Measurements from ENCODE around the gene OCA2. TPM values are rescaled to one million over a fixed set of nuclear protein-coding genes. Genes with fewer than 3 reads are reported as not detected.

Gene OCA2
- total RNA-seq, 1 experiment from 2014 or later = 0.57 TPM

- no peak overlapping the region for H3K4me3 Mint-ChIP-seq (ENCODE audit: unreplicated experiment)
- DNase-seq = no peak
- ChIA-PET POLR2A (no interaction called here), CTCF (interaction anchor here (0.8 to 1.6 kb wide), 4 partner anchors 8 to 82 kb away, joined by 3 to 11 read pairs (median 4); partner anchors contain the start of gene OCA2)
- H3K27me3 ChIP-seq (replicated peaks; ENCODE audit: control insufficient read depth, insufficient read depth, low read length) = no peaks in the 10 kb centered on the region
- peaks cover 12% of the 10 kb centered on the region for H3K9me3 Mint-ChIP-seq (ENCODE audit: unreplicated experiment)
- H3K27me3 Mint-ChIP-seq (ENCODE audit: insufficient read depth, unreplicated experiment) = no peaks in the 10 kb centered on the region
- H3K4me1 ChIP-seq = peaks cover 19% of the 10 kb centered on the region
- no peaks in the 10 kb centered on the region for H3K36me3 Mint-ChIP-seq (ENCODE audit: insufficient read depth, unreplicated experiment)
- H3K36me3 ChIP-seq (ENCODE audit: control insufficient read depth, insufficient read depth, low read length) = no peaks in the 10 kb centered on the region
- H3K4me1 Mint-ChIP-seq (ENCODE audit: low read depth, unreplicated experiment) = peaks cover 11% of the 10 kb centered on the region
- TF ChIP-seq CTCF (IDR thresholded peaks at IDR 0.05; ENCODE audit: insufficient read depth in 1 of 2, low read depth in 1 of 2, low read length in 1 of 2, severe bottlenecking in 1 of 2, unreplicated experiment in 1 of 2) = no peak
- peaks cover 9% of the 10 kb centered on the region for H3K9me3 ChIP-seq
- H3K4me3 ChIP-seq (ENCODE audit: low read depth, low read length) = no peak overlapping the region
- BruUV-seq (replicated peaks) = no TSS peak
- no peak overlapping the region for H3K27ac Mint-ChIP-seq (ENCODE audit: unreplicated experiment)
- intact Hi-C loops (cut with micrococcal nuclease; ENCODE audit: unreplicated experiment) = no loop called here
Observed at GRCh38 chr15:28044121-28044672, 54.9 kb downstream of the OCA2 start.

GRCh38 chr15:28043691-28044091, 55.4 kb downstream of the OCA2 start:
- peaks cover 12% of the 10 kb centered on the region for H3K9me3 Mint-ChIP-seq (ENCODE audit: unreplicated experiment)
- no peak overlapping the region for H3K27ac Mint-ChIP-seq (ENCODE audit: unreplicated experiment)
- intact Hi-C loops (cut with micrococcal nuclease; ENCODE audit: unreplicated experiment) = loop anchor here (1.0 kb wide), 1 partner anchor 40 kb away; no protein-coding TSS in a partner anchor
- Histone ChIP-seq H3K4me3 (ENCODE audit: low read depth, low read length) (no peak overlapping the region), H3K4me1 (peaks cover 24% of the 10 kb centered on the region), H3K9me3 (peaks cover 12% of the 10 kb centered on the region), H3K27me3 (replicated peaks; ENCODE audit: control insufficient read depth, insufficient read depth, low read length) (no peaks in the 10 kb centered on the region), H3K36me3 (ENCODE audit: control insufficient read depth, insufficient read depth, low read length) (no peaks in the 10 kb centered on the region)
- peak overlapping the region; percentile 7 for H3K4me3 Mint-ChIP-seq (ENCODE audit: unreplicated experiment)
- ChIA-PET POLR2A (no interaction called here), CTCF (interaction anchor here (0.8 to 1.6 kb wide), 4 partner anchors 9 to 82 kb away, joined by 3 to 11 read pairs (median 4); partner anchors contain the start of gene OCA2)
- no peaks in the 10 kb centered on the region for H3K27me3 Mint-ChIP-seq (ENCODE audit: insufficient read depth, unreplicated experiment)
- no TSS peak for BruUV-seq (replicated peaks)
- H3K36me3 Mint-ChIP-seq (ENCODE audit: insufficient read depth, unreplicated experiment) = no peaks in the 10 kb centered on the region
- H3K4me1 Mint-ChIP-seq (ENCODE audit: low read depth, unreplicated experiment) = peaks cover 15% of the 10 kb centered on the region
- no peak for TF ChIP-seq CTCF (IDR thresholded peaks at IDR 0.05; ENCODE audit: insufficient read depth in 1 of 2, low read depth in 1 of 2, low read length in 1 of 2, severe bottlenecking in 1 of 2, unreplicated experiment in 1 of 2)
- DNase-seq = peak in 1 of 2 experiments; percentile 63

- H3K4me3 ChIP-seq (ENCODE audit: low read depth, low read length) = no peak overlapping the region
- no peak for TF ChIP-seq CTCF (IDR thresholded peaks at IDR 0.05; ENCODE audit: insufficient read depth in 1 of 2, low read depth in 1 of 2, low read length in 1 of 2, severe bottlenecking in 1 of 2, unreplicated experiment in 1 of 2)
- intact Hi-C loops (cut with micrococcal nuclease; ENCODE audit: unreplicated experiment) = no loop called here
- BruUV-seq (replicated peaks) = TSS peak; percentile 57
- peak overlapping the region; percentile 7 for H3K27ac Mint-ChIP-seq (ENCODE audit: unreplicated experiment)
- no peak overlapping the region for H3K4me3 Mint-ChIP-seq (ENCODE audit: unreplicated experiment)
- no peaks in the 10 kb centered on the region for H3K36me3 ChIP-seq (ENCODE audit: control insufficient read depth, insufficient read depth, low read length)
- no peaks in the 10 kb centered on the region for H3K27me3 Mint-ChIP-seq (ENCODE audit: insufficient read depth, unreplicated experiment)
- H3K36me3 Mint-ChIP-seq (ENCODE audit: insufficient read depth, unreplicated experiment) = no peaks in the 10 kb centered on the region
- peaks cover 3% of the 10 kb centered on the region; the same call in 1 of the 2 replicates for H3K9me3 ChIP-seq
- H3K27me3 ChIP-seq (replicated peaks; ENCODE audit: control insufficient read depth, insufficient read depth, low read length) = no peaks in the 10 kb centered on the region
- peak in 1 of 2 experiments; percentile 53 for DNase-seq
- H3K9me3 Mint-ChIP-seq (ENCODE audit: unreplicated experiment) = no peaks in the 10 kb centered on the region
- ChIA-PET POLR2A (no interaction called here), CTCF (interaction anchor here (0.7 to 1.4 kb wide), 3 partner anchors 16 to 61 kb away, joined by 3 to 4 read pairs (median 3); partner anchors contain the start of gene OCA2)
- H3K4me1 ChIP-seq = peaks cover 22% of the 10 kb centered on the region
- H3K4me1 Mint-ChIP-seq (ENCODE audit: low read depth, unreplicated experiment) = peaks cover 24% of the 10 kb centered on the region
Observed at GRCh38 chr15:28037969-28038590, 61.0 kb downstream of the OCA2 start.

Measured in Caco-2 (cell line).